Prostate gland (tissue), 1 donor: ENCODE data around the gene SELENOW.

Experiments used
- POLR2A ChIP-seq: fragments of 450-650 bp; IDR thresholded peaks from one replicate; pipeline ENCODE4 v1.6.1; 2016; ENCODE audit warnings: antibody characterized with exemption, mild to moderate bottlenecking
- POLR2AphosphoS5 ChIP-seq: sonication (generic); formaldehyde crosslinking; IDR thresholded peaks from one replicate; pipeline ENCODE4 v1.6.1; 2017; ENCODE audit warnings: antibody characterized with exemption

DNA sequence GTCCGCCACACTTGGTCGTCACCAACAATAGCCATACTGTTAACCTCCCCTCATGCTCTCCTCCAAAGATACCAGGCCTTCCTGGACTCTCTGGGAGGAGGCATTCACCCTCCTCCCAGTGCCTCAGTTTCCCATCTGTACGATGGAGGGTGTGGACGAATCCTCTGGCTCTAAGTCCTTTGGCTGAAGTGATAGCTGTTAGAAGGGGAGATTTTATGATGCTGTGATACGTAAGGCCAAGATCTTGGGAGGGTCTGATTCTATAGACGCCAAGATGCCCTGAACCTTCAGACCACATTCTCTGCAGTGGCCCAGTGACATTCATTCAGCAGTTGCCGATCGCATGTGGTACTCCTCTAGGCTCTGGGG, 48.0 kb upstream of the SELENOW start:
- TF ChIP-seq POLR2A (no peak), POLR2AphosphoS5 (no peak)
